Upper lobe of left lung (tissue), 4 donors: ENCODE measurements around the gene BIRC3.

Source experiments
- EP300 ChIP-seq, 4 donors: sonication (generic); formaldehyde crosslinking; IDR thresholded peaks; one replicate each; pipeline ENCODE4 v1.5.1; 2017; ENCODE audit warnings: antibody characterized with exemption in 4 of 4, control low read depth in 2 of 4
- POLR2A ChIP-seq, 4 donors: fragments of 450-650 bp; IDR thresholded peaks; one replicate each; pipeline ENCODE4 v1.5.1; 2016 to 2017; ENCODE audit warnings: antibody characterized with exemption in 4 of 4, mild to moderate bottlenecking in 2 of 4
- POLR2AphosphoS5 ChIP-seq, 2 donors: sonication (generic); formaldehyde crosslinking; IDR thresholded peaks; one replicate each; pipeline ENCODE4 v1.5.1; 2017; ENCODE audit warnings: antibody characterized with exemption in 2 of 2
- TF ChIP-seq, protein P1 (sequence below), 6 experiments: fragments of 450-650 bp in 4 of 6; fragments of 200-600 bp in 2 of 6; sonication (generic) in 2 of 6; IDR thresholded peaks; one replicate each; pipeline ENCODE4 v1.5.1; 2016 to 2019; ENCODE audit warnings: antibody characterized with exemption in 6 of 6

DNA sequence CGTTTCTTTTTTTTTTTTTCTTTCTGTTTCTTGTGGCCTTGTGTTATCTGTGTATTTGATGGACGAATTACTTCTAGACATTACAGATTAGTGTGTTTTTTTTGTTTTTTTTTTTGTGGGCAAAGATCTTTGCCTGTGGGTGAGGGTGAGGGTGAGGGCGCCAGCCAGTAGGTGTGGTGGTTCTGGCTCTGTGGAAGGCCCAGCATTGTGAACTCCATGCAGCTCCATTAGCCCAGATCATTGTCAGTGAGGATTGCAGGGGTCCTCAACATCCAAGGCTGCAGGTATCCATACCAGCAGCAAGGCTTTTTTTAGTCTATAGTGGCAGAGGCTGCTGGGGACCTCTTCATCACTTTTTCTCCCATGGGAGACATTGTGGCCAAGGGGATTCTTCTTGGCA lies 43.4 kb downstream of the BIRC3 start:
- TF ChIP-seq POLR2A (IDR thresholded peaks at IDR 0.05) = no peak
- TF ChIP-seq, protein P1, sequence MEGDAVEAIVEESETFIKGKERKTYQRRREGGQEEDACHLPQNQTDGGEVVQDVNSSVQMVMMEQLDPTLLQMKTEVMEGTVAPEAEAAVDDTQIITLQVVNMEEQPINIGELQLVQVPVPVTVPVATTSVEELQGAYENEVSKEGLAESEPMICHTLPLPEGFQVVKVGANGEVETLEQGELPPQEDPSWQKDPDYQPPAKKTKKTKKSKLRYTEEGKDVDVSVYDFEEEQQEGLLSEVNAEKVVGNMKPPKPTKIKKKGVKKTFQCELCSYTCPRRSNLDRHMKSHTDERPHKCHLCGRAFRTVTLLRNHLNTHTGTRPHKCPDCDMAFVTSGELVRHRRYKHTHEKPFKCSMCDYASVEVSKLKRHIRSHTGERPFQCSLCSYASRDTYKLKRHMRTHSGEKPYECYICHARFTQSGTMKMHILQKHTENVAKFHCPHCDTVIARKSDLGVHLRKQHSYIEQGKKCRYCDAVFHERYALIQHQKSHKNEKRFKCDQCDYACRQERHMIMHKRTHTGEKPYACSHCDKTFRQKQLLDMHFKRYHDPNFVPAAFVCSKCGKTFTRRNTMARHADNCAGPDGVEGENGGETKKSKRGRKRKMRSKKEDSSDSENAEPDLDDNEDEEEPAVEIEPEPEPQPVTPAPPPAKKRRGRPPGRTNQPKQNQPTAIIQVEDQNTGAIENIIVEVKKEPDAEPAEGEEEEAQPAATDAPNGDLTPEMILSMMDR (IDR thresholded peaks at IDR 0.05) = no peak
- no peak for TF ChIP-seq EP300 (IDR thresholded peaks at IDR 0.05)
- no peak for TF ChIP-seq POLR2AphosphoS5 (IDR thresholded peaks at IDR 0.05)
